Measurements from ENCODE around the gene PDYN.

PDYN gene

DNA sequence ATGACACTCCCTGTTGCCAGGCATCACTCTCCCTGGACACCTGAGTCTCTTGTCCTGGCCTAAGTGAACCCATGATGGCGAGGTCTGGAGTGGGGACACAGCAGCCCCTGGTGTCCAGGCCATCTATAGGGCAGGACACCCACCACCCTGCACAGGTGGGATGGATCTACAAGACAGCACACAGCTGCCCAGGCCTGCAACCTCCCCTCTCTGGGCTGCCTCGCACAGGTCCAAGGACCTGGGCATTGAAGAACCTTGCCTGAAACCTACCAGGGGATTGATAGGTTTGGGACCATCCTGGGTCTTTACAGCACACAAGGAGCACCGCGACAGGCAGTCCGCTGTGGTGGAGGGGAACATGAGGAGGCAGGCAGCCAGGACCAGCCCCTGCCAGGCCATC lies 11.2 kb downstream of the PDYN start:
- no peaks in the 10 kb centered on the region for H3K9me2 ChIP-seq (replicated peaks; ENCODE audit: control insufficient read depth, low read length)
- no peak overlapping the region for H3K4me3 ChIP-seq (ENCODE audit: low read length)
- H3K27me3 ChIP-seq (ENCODE audit: control insufficient read depth, low read length) = peaks cover 15% of the 10 kb centered on the region
- no peaks in the 10 kb centered on the region for H4K20me1 ChIP-seq (ENCODE audit: control insufficient read depth, insufficient read depth, low read depth, low read length)
- H3K4me2 ChIP-seq (ENCODE audit: low read length) = no peak overlapping the region
- H3K79me2 ChIP-seq (ENCODE audit: control insufficient read depth, low read length) = no peaks in the 10 kb centered on the region
- no peaks in the 10 kb centered on the region for H3K4me1 ChIP-seq (ENCODE audit: control insufficient read depth, low read length)
- no peaks in the 10 kb centered on the region for H3K9me3 ChIP-seq (ENCODE audit: control insufficient read depth, insufficient read depth, low read length)
- no peak for TF ChIP-seq EZH2phosphoT487 (IDR thresholded peaks at IDR 0.05; ENCODE audit: borderline replicate concordance, low read length)
- TF ChIP-seq, protein P1, sequence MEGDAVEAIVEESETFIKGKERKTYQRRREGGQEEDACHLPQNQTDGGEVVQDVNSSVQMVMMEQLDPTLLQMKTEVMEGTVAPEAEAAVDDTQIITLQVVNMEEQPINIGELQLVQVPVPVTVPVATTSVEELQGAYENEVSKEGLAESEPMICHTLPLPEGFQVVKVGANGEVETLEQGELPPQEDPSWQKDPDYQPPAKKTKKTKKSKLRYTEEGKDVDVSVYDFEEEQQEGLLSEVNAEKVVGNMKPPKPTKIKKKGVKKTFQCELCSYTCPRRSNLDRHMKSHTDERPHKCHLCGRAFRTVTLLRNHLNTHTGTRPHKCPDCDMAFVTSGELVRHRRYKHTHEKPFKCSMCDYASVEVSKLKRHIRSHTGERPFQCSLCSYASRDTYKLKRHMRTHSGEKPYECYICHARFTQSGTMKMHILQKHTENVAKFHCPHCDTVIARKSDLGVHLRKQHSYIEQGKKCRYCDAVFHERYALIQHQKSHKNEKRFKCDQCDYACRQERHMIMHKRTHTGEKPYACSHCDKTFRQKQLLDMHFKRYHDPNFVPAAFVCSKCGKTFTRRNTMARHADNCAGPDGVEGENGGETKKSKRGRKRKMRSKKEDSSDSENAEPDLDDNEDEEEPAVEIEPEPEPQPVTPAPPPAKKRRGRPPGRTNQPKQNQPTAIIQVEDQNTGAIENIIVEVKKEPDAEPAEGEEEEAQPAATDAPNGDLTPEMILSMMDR (IDR thresholded peaks at IDR 0.05; ENCODE audit: low read depth, low read length, poor library complexity, severe bottlenecking) = no peak
- H3K36me3 ChIP-seq (ENCODE audit: control insufficient read depth, low read length) = no peaks in the 10 kb centered on the region
- H3F3A ChIP-seq (ENCODE audit: control insufficient read depth, insufficient read depth) = no peaks in the 10 kb centered on the region
- no peak overlapping the region for H3K27ac ChIP-seq (ENCODE audit: low read depth, low read length)

DNA sequence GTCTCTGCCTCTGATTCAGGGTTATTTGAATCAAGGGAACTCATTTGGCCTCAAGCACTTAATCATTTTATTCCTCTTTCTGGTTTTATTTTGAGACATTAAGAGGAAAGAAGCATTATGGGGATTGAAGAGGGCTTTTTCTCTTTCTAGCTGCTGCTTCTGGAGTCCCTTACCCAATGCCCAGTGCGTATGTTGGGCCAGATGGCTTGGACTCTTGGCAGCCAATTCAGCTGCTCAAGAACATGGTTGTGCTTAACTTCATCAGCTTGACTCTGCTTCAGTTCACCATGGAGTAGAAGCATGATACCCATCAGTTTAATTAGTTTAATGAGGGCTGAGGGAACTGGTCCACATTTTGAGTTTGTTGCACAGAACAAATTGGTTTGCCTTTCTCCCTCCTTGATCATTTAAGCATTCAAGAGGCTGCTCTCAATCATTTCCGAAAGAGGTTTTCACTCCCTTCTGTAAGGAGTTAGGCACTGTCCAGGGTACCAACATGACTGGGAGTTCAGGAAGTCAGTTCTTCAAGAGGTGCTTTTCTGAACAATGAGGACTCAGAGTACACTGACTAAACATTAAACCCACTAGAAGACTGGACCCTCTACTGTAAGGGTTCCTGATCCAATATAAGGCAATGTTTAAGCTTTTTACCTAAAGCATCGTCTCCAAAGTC lies 14.6 kb downstream of the PDYN start:
- peaks cover 20% of the 10 kb centered on the region for H3K27me3 ChIP-seq (ENCODE audit: control insufficient read depth, low read length)
- no peak overlapping the region for H3K4me2 ChIP-seq (ENCODE audit: low read length)
- no peaks in the 10 kb centered on the region for H3K4me1 ChIP-seq (ENCODE audit: control insufficient read depth, low read length)
- H3K9me2 ChIP-seq (replicated peaks; ENCODE audit: control insufficient read depth, low read length) = no peaks in the 10 kb centered on the region
- no peak overlapping the region for H3K27ac ChIP-seq (ENCODE audit: low read depth, low read length)
- H3F3A ChIP-seq (ENCODE audit: control insufficient read depth, insufficient read depth) = no peaks in the 10 kb centered on the region
- no peaks in the 10 kb centered on the region for H3K9me3 ChIP-seq (ENCODE audit: control insufficient read depth, insufficient read depth, low read length)
- H3K36me3 ChIP-seq (ENCODE audit: control insufficient read depth, low read length) = no peaks in the 10 kb centered on the region
- no peaks in the 10 kb centered on the region for H4K20me1 ChIP-seq (ENCODE audit: control insufficient read depth, insufficient read depth, low read depth, low read length)
- no peak overlapping the region for H3K4me3 ChIP-seq (ENCODE audit: low read length)
- H3K79me2 ChIP-seq (ENCODE audit: control insufficient read depth, low read length) = no peaks in the 10 kb centered on the region
- TF ChIP-seq, protein P1 (IDR thresholded peaks at IDR 0.05; ENCODE audit: low read depth, low read length, poor library complexity, severe bottlenecking) = no peak
- TF ChIP-seq EZH2phosphoT487 (IDR thresholded peaks at IDR 0.05; ENCODE audit: borderline replicate concordance, low read length) = no peak

DNA sequence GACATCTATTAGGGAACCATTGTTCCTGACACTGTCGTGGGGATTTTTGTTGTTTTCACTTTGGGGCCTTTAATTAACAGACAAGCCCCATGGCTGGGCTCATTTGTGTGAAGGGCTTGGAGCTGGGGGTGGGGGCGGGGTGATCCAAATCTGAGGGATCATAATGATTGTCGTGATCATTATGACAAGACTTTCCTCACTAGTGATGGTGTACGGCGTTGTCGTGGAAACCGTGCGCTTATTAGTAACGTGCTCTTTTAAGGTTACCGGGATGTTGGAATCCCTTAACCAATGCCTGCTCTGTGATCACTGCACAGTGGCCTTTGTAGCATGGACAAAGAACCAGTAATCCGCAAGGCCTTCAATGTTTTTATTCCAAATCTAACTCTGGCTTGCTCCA lies 18.6 kb downstream of the PDYN start:
- Histone ChIP-seq H3K27me3 (ENCODE audit: control insufficient read depth, low read length) (peaks cover 29% of the 10 kb centered on the region), H3K9me3 (ENCODE audit: control insufficient read depth, insufficient read depth, low read length) (no peaks in the 10 kb centered on the region), H3K9me2 (replicated peaks; ENCODE audit: control insufficient read depth, low read length) (no peaks in the 10 kb centered on the region), H3K4me2 (ENCODE audit: low read length) (no peak overlapping the region), H3K4me3 (ENCODE audit: low read length) (no peak overlapping the region), H3K79me2 (ENCODE audit: control insufficient read depth, low read length) (no peaks in the 10 kb centered on the region), H3K27ac (ENCODE audit: low read depth, low read length) (no peak overlapping the region), H3F3A (ENCODE audit: control insufficient read depth, insufficient read depth) (no peaks in the 10 kb centered on the region), H4K20me1 (ENCODE audit: control insufficient read depth, insufficient read depth, low read depth, low read length) (no peaks in the 10 kb centered on the region), H3K36me3 (ENCODE audit: control insufficient read depth, low read length) (no peaks in the 10 kb centered on the region), H3K4me1 (ENCODE audit: control insufficient read depth, low read length) (no peaks in the 10 kb centered on the region)
- TF ChIP-seq EZH2phosphoT487 (IDR thresholded peaks at IDR 0.05; ENCODE audit: borderline replicate concordance, low read length) = no peak
- TF ChIP-seq, protein P1 (IDR thresholded peaks at IDR 0.05; ENCODE audit: low read depth, low read length, poor library complexity, severe bottlenecking) = no peak
